Suprapubic skin (tissue), 4 donors: Measurements from ENCODE around the gene EFCAB10. TPM values are rescaled to one million over a fixed set of nuclear protein-coding genes. Genes with fewer than 3 reads are reported as not detected.

Experiments
- DNase-seq, 2 donors: peaks; one replicate each; pipeline ENCODE4 v3.0.0-alpha.2; 2019; ENCODE audit warnings: low spot score in 2 of 2
- H3K27ac ChIP-seq: fragments of 200-600 bp; sonication (generic); one replicate; pipeline ENCODE4 v1.5.1; 2019
- H3K27me3 ChIP-seq: fragments of 200-600 bp; sonication (generic); one replicate; pipeline ENCODE4 v1.5.1; 2019
- H3K36me3 ChIP-seq: fragments of 200-600 bp; sonication (generic); one replicate; pipeline ENCODE4 v1.5.1; 2019
- H3K4me1 ChIP-seq: fragments of 200-600 bp; sonication (generic); one replicate; pipeline ENCODE4 v1.5.1; 2019
- H3K4me3 ChIP-seq: fragments of 200-600 bp; sonication (generic); one replicate; pipeline ENCODE4 v1.5.1; 2019; ENCODE audit warnings: mild to moderate bottlenecking
- H3K9me3 ChIP-seq: fragments of 200-600 bp; sonication (generic); one replicate; pipeline ENCODE4 v1.5.1; 2019
- EP300 ChIP-seq: sonication (generic); formaldehyde crosslinking; IDR thresholded peaks from one replicate; pipeline ENCODE4 v1.6.1; 2017; ENCODE audit warnings: antibody characterized with exemption
- POLR2A ChIP-seq, 2 donors: fragments of 450-650 bp; IDR thresholded peaks; one replicate each; pipeline ENCODE4 v1.6.1; 2017; ENCODE audit warnings: antibody characterized with exemption in 2 of 2, mild to moderate bottlenecking in 2 of 2, moderate library complexity in 2 of 2
- POLR2AphosphoS5 ChIP-seq, 3 donors: sonication (generic); formaldehyde crosslinking; IDR thresholded peaks; one replicate each; pipeline ENCODE4 v1.6.1; 2017; ENCODE audit warnings: antibody characterized with exemption in 3 of 3
- WGBS: methylation state at CpG from one replicate; pipeline ENCODE4 v1.1.5; 2018; 5-methylcytosine and 5-hydroxymethylcytosine counted together
- total RNA-seq, 4 donors: library from RNA; depleted of rRNA; stranded (reverse); fragments of >200 nt; gene quantifications; one replicate each; pipeline ENCODE4 v1.1.0, GENCODE V29; 2016
- TF ChIP-seq, protein P1 (sequence below), 2 donors: fragments of 200-600 bp in 1 of 2; fragments of 450-650 bp in 1 of 2; sonication (generic) in 1 of 2; IDR thresholded peaks; one replicate each; pipeline ENCODE4 v1.5.1; 2016 to 2019; ENCODE audit warnings: antibody characterized with exemption in 2 of 2, mild to moderate bottlenecking in 1 of 2, moderate library complexity in 1 of 2

Gene EFCAB10
- total RNA-seq, 4 donors from 2014 or later = not detected

DNA sequence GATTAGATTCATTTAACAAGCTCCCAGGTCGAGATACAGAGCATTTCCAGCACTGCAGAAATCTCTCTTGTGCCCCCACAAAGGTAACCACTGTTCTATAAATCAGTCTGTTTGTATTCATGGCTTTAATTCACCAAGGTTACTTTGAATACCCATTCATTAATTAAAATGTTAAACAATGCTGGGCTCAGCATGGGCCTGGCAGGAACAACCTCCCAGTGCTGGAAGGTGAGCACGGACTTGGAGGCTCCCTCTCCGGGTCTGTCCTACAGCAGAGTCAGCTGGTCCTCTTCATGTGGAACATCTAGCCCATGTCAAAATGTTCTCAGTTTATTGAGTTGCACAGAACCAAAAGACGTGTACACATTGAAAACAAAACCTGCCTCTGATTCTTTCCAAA is 15.6 kb upstream of the EFCAB10 start:
- Histone ChIP-seq H3K9me3 (no peaks in the 10 kb centered on the region), H3K4me1 (peaks cover 3% of the 10 kb centered on the region), H3K27me3 (no peaks in the 10 kb centered on the region), H3K36me3 (no peaks in the 10 kb centered on the region), H3K27ac (no peak overlapping the region), H3K4me3 (no peak overlapping the region)
- no peak for TF ChIP-seq POLR2A (IDR thresholded peaks at IDR 0.05)
- TF ChIP-seq, protein P1, sequence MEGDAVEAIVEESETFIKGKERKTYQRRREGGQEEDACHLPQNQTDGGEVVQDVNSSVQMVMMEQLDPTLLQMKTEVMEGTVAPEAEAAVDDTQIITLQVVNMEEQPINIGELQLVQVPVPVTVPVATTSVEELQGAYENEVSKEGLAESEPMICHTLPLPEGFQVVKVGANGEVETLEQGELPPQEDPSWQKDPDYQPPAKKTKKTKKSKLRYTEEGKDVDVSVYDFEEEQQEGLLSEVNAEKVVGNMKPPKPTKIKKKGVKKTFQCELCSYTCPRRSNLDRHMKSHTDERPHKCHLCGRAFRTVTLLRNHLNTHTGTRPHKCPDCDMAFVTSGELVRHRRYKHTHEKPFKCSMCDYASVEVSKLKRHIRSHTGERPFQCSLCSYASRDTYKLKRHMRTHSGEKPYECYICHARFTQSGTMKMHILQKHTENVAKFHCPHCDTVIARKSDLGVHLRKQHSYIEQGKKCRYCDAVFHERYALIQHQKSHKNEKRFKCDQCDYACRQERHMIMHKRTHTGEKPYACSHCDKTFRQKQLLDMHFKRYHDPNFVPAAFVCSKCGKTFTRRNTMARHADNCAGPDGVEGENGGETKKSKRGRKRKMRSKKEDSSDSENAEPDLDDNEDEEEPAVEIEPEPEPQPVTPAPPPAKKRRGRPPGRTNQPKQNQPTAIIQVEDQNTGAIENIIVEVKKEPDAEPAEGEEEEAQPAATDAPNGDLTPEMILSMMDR (IDR thresholded peaks at IDR 0.05) = no peak
- TF ChIP-seq POLR2AphosphoS5 (IDR thresholded peaks at IDR 0.05) = no peak
- no peak for TF ChIP-seq EP300
- DNase-seq = no peak
- 66% methylated on average over 4 of the region's 4 CpGs for WGBS

DNA sequence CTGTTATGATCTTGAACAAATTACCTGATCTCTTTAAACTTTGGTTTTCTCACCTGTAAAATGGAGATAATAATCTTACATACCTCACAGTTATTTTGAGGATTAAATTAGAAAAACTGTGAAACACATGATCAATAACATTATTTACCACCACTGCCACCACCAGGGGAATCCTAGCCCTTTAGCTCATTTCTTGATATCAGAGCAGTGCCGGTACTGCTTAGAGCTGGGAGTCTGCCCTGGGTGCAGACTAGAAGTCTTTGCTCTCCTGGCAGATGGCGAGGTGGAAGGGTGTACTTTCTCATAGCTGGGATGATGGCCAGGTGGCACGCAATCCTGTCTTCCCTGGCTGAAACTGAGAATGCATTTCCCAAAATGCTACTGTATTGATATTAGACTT is 12.7 kb upstream of the EFCAB10 start:
- no peak overlapping the region for H3K27ac ChIP-seq
- H3K36me3 ChIP-seq = no peaks in the 10 kb centered on the region
- 26% methylated on average over 3 of the region's 3 CpGs for WGBS
- H3K4me1 ChIP-seq = peaks cover 3% of the 10 kb centered on the region
- H3K4me3 ChIP-seq = no peak overlapping the region
- H3K9me3 ChIP-seq = no peaks in the 10 kb centered on the region
- no peak for DNase-seq
- H3K27me3 ChIP-seq = no peaks in the 10 kb centered on the region
- TF ChIP-seq POLR2A (IDR thresholded peaks at IDR 0.05) (no peak), EP300 (no peak), POLR2AphosphoS5 (IDR thresholded peaks at IDR 0.05) (no peak)
- TF ChIP-seq, protein P1 (IDR thresholded peaks at IDR 0.05) = no peak

DNA sequence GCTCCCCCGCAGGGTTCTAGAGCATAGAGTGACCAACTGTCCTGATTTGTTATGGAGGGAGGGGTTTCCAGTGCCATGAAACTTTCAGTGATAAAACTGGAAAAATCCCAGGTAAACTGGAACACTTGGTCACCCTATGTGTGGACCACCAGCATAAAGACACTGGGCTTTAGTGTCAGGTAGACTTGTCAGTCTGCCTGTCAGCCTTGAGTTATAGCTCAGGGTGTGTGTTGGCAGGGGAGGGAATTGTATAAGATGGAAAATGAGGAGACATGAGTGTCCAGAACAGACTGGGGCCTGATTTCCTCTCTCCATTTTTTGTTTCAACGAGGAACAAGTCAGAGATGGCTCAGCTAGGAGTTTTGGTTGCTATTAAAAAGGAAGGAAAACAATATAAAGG is 10.2 kb upstream of the EFCAB10 start:
- no peak overlapping the region for H3K27ac ChIP-seq
- no peak for TF ChIP-seq EP300
- TF ChIP-seq, protein P1 (IDR thresholded peaks at IDR 0.05) = no peak
- no peak for TF ChIP-seq POLR2AphosphoS5 (IDR thresholded peaks at IDR 0.05)
- no peak for TF ChIP-seq POLR2A (IDR thresholded peaks at IDR 0.05)
- H3K9me3 ChIP-seq = no peaks in the 10 kb centered on the region
- H3K27me3 ChIP-seq = no peaks in the 10 kb centered on the region
- 76% methylated on average over 2 of the region's 2 CpGs for WGBS
- H3K4me3 ChIP-seq = no peak overlapping the region
- no peaks in the 10 kb centered on the region for H3K36me3 ChIP-seq
- peaks cover 3% of the 10 kb centered on the region for H3K4me1 ChIP-seq
- no peak for DNase-seq

DNA sequence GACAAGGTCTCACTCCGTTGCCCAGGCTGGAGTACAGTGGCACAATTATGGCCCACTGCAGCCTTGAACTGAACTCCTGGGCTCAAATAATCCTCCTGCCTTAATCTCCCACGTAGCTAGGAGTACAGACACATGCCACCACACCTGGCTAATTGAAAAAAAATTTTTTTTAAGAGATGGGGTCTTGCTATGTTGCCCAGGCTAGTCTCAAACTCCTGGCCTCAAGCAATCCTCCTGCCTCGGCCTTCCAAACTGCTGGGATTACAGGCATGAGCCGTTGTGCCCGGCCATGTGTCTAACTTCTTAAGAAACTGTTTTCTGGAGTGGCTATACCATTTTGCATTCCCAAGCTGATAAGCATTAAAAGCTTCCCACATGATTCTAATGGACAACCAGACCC is 9.5 kb upstream of the EFCAB10 start:
- TF ChIP-seq POLR2A (IDR thresholded peaks at IDR 0.05) = no peak
- no peak for TF ChIP-seq EP300
- TF ChIP-seq, protein P1 (IDR thresholded peaks at IDR 0.05) = no peak
- no peak for TF ChIP-seq POLR2AphosphoS5 (IDR thresholded peaks at IDR 0.05)
- 90% methylated on average over 5 of the region's 5 CpGs for WGBS
- Histone ChIP-seq H3K27me3 (no peaks in the 10 kb centered on the region), H3K9me3 (no peaks in the 10 kb centered on the region), H3K36me3 (no peaks in the 10 kb centered on the region), H3K4me3 (no peak overlapping the region), H3K4me1 (peaks cover 3% of the 10 kb centered on the region), H3K27ac (no peak overlapping the region)
- no peak for DNase-seq

DNA sequence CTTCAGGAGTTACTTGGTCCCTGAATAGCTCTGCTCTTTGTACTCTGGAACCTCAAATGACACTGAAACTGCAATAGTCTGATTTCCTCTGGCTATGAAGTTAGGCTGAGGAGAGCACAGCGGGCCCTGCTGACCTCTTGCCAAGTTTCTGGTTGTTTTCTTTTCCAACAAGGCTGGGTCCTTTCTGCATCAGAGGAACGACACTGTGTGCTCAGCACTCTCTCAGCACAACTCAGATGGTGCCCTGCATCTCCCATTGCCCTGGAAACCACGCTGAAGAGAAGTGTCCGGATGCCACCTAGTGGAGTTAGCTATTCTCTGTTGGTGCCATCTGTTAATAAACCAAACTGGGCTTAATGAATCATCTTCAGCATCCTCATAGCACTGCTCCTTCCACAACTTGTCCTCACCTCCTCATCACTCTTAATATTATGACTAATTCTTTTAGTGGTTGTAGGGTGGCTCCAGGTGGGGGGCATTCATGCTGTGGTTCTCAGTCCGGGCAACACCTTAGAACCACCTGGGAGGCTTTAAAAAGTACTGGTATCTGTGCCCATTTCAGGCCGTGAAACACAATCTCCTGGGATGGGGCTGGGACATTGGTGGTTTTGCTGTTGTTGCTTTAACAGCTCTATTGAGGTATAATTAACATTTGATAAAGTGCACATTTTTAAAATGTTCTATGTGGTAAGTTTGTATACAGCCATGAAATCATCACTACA is 8.2 kb upstream of the EFCAB10 start:
- TF ChIP-seq, protein P1 (IDR thresholded peaks at IDR 0.05) = peak; percentile 25 to 49
- no peak for TF ChIP-seq EP300
- no peak for TF ChIP-seq POLR2A (IDR thresholded peaks at IDR 0.05)
- Histone ChIP-seq H3K9me3 (no peaks in the 10 kb centered on the region), H3K4me3 (no peak overlapping the region), H3K27ac (no peak overlapping the region), H3K4me1 (peaks cover 3% of the 10 kb centered on the region), H3K27me3 (no peaks in the 10 kb centered on the region), H3K36me3 (no peaks in the 10 kb centered on the region)
- DNase-seq = no peak
- 25% methylated on average over 6 of the region's 6 CpGs for WGBS
